ENCODE data around the gene LCT. TPM values are rescaled to one million over a fixed set of nuclear protein-coding genes. Genes with fewer than 3 reads are reported as not detected.

The LCT gene
- total and polyA plus RNA-seq, 9 of the 15 experiments (the other 6 are each of a cell fraction or from before 2014, with no cell fraction given): 0.01 to 0.04 (median 0.03) TPM; not detected in 4

DNA sequence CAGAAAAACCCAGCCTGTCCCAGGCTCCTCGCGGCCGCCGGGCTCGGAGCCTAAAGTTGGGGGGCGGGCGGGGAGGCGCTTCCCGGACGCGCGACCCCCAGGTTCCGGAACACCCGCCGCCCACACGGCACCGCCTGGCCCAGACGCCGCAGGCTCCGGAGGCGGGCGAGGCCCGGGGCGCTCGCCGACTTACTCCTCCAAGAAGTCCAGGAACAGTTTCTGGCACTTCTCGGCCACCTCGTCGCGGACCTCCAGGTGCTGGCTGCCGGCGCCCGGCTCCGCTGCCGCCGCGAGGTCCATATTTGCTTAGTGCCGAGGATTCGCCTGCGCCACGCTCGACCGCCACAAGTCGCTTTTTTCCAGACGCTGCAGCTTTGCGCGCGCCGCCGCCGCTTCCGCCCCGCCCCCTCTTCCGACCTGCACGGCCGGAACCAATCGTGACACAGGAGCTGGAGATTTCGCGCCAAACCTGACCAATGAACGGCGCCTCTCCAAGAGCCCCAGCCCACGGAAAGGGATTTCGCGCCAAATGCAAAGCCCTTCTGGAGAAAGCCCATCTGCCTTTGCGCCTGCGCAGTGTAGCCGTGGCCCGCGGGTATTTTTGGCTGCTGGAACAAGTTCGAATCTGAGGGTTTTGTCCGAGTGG, 39.2 kb upstream of the LCT start, which contains the start of gene MCM6 (continued):
- TF ChIP-seq, protein P1, sequence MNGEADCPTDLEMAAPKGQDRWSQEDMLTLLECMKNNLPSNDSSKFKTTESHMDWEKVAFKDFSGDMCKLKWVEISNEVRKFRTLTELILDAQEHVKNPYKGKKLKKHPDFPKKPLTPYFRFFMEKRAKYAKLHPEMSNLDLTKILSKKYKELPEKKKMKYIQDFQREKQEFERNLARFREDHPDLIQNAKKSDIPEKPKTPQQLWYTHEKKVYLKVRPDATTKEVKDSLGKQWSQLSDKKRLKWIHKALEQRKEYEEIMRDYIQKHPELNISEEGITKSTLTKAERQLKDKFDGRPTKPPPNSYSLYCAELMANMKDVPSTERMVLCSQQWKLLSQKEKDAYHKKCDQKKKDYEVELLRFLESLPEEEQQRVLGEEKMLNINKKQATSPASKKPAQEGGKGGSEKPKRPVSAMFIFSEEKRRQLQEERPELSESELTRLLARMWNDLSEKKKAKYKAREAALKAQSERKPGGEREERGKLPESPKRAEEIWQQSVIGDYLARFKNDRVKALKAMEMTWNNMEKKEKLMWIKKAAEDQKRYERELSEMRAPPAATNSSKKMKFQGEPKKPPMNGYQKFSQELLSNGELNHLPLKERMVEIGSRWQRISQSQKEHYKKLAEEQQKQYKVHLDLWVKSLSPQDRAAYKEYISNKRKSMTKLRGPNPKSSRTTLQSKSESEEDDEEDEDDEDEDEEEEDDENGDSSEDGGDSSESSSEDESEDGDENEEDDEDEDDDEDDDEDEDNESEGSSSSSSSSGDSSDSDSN (IDR thresholded peaks at IDR 0.05; ENCODE audit: borderline replicate concordance in 1 of 2, low read depth in 2 of 2, low read length in 2 of 2): no peak
- TF ChIP-seq HLTF (IDR thresholded peaks at IDR 0.05) (no peak), CBFA2T2 (conservative IDR thresholded peaks at IDR 0.05) (no peak), GATAD2B (IDR thresholded peaks at IDR 0.05; ENCODE audit: borderline replicate concordance) (no peak), MEF2D (tag; conservative IDR thresholded peaks at IDR 0.05; ENCODE audit: low read depth) (no peak), NRF1 (conservative IDR thresholded peaks at IDR 0.05 in 1 of 2, IDR thresholded peaks at IDR 0.05 in 1 of 2) (peak; percentile 97 to 98), CCNT2 (IDR thresholded peaks at IDR 0.05; ENCODE audit: borderline replicate concordance, extremely low read depth, insufficient read length, low read depth, low read length) (peak; percentile 19), PPARD (CRISPR knock-in tag; IDR thresholded peaks at IDR 0.05) (no peak), ETV5 (CRISPR knock-in tag; IDR thresholded peaks at IDR 0.05; ENCODE audit: low read depth) (peak; percentile 89), SMC3 (conservative IDR thresholded peaks at IDR 0.05; ENCODE audit: insufficient read depth, low read depth, low read length) (no peak)
- TF ChIP-seq, protein P2, sequence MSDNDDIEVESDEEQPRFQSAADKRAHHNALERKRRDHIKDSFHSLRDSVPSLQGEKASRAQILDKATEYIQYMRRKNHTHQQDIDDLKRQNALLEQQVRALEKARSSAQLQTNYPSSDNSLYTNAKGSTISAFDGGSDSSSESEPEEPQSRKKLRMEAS (CRISPR knock-in tag; IDR thresholded peaks at IDR 0.05): peak; percentile 66

Measured in K562 (cell line).